Thyroid gland (tissue), 4 donors: Measurements from ENCODE around the gene CHST10. TPM values are rescaled to one million over a fixed set of nuclear protein-coding genes. Genes with fewer than 3 reads are reported as not detected.

Source experiments
- DNase-seq, 2 donors: peaks; one replicate each; pipeline ENCODE4 v3.0.0-alpha.2; 2019
- H3K27ac ChIP-seq, 3 donors: fragments of 200-600 bp; sonication (generic); 1 replicate in 2 of 3; 2 replicates in 1 of 3; pipeline ENCODE4 v1.5.1; 2016 to 2019; ENCODE audit warnings: mild to moderate bottlenecking in 1 of 3, moderate library complexity in 1 of 3
- H3K27me3 ChIP-seq: fragments of 200-600 bp; sonication (generic); one replicate; pipeline ENCODE4 v1.5.1; 2019
- H3K36me3 ChIP-seq, 2 donors: fragments of 200-600 bp; sonication (generic); one replicate each; pipeline ENCODE4 v1.5.1; 2016 to 2019
- H3K4me1 ChIP-seq, 2 donors: fragments of 200-600 bp; sonication (generic); one replicate each; pipeline ENCODE4 v1.5.1; 2017 to 2019
- H3K4me3 ChIP-seq, 3 donors: fragments of 200-600 bp; sonication (generic); replicated peaks in 1 of 3; 1 replicate in 2 of 3; 2 replicates in 1 of 3; pipeline ENCODE4 v1.5.1; 2016; ENCODE audit warnings: mild to moderate bottlenecking in 1 of 3
- H3K9me3 ChIP-seq: fragments of 200-600 bp; sonication (generic); one replicate; pipeline ENCODE4 v1.5.1; 2017
- POLR2A ChIP-seq, 2 donors: fragments of 450-650 bp; IDR thresholded peaks; one replicate each; pipeline ENCODE4 v1.6.1; 2017; ENCODE audit warnings: antibody characterized with exemption in 2 of 2, mild to moderate bottlenecking in 2 of 2, moderate library complexity in 1 of 2
- WGBS, 2 donors: methylation state at CpG; one replicate each; pipeline ENCODE4 v1.1.5; 2017; 5-methylcytosine and 5-hydroxymethylcytosine counted together
- intact Hi-C: fragments of 100-400 bp; cut with DNase I; formaldehyde crosslinking; loops from one replicate; pipeline ENCODE4 v1.15.1; 2023
- total RNA-seq, 4 donors: library from RNA; depleted of rRNA; stranded (reverse); fragments of >200 nt; gene quantifications; one replicate each; pipeline ENCODE4 v1.2.3, GENCODE V29; 2016
- TF ChIP-seq, protein P1 (sequence below), 6 experiments: fragments of 200-600 bp in 3 of 6; fragments of 450-650 bp in 3 of 6; sonication (generic) in 3 of 6; IDR thresholded peaks; one replicate each; pipeline ENCODE4 v1.5.1; 2016 to 2019; ENCODE audit warnings: antibody characterized with exemption in 6 of 6, mild to moderate bottlenecking in 2 of 6, inconsistent platforms in 1 of 6, moderate library complexity in 1 of 6

CHST10 gene
- total RNA-seq, 4 donors from 2014 or later: 12.9 to 18.3 (median 14.5) TPM

DNA sequence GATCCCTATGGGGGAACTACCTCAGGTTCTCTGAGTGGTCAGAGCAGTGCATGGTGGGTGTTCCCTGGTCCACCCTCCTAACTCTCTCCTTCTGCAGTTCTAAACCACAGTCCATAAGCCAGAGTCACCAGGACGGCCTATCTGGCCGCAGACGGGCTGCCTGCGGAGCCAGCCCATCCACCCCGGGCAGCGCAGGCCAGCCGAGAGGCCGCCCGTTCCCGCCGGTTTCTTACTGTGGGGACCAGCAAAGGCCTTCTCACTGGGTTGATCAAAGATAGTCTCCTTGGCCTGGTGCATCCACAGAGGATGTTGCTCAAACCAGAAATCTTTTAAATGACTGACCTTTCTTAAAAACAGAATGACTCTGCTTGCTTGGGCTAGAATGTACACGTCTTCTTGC is 9.6 kb upstream of the CHST10 start:
- 92 to 95% methylated on average over 12 of the region's 12 CpGs for WGBS, 2 donors
- DNase-seq: no peak
- H3K27ac ChIP-seq: no peak overlapping the region
- H3K9me3 ChIP-seq: no peaks in the 10 kb centered on the region
- H3K27me3 ChIP-seq: no peaks in the 10 kb centered on the region
- intact Hi-C loops: no loop called here
- H3K36me3 ChIP-seq: no peaks in the 10 kb centered on the region
- TF ChIP-seq POLR2A (IDR thresholded peaks at IDR 0.05): no peak
- TF ChIP-seq, protein P1, sequence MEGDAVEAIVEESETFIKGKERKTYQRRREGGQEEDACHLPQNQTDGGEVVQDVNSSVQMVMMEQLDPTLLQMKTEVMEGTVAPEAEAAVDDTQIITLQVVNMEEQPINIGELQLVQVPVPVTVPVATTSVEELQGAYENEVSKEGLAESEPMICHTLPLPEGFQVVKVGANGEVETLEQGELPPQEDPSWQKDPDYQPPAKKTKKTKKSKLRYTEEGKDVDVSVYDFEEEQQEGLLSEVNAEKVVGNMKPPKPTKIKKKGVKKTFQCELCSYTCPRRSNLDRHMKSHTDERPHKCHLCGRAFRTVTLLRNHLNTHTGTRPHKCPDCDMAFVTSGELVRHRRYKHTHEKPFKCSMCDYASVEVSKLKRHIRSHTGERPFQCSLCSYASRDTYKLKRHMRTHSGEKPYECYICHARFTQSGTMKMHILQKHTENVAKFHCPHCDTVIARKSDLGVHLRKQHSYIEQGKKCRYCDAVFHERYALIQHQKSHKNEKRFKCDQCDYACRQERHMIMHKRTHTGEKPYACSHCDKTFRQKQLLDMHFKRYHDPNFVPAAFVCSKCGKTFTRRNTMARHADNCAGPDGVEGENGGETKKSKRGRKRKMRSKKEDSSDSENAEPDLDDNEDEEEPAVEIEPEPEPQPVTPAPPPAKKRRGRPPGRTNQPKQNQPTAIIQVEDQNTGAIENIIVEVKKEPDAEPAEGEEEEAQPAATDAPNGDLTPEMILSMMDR (IDR thresholded peaks at IDR 0.05): no peak
- no peaks in the 10 kb centered on the region for H3K4me1 ChIP-seq
- H3K4me3 ChIP-seq: no peak overlapping the region

DNA sequence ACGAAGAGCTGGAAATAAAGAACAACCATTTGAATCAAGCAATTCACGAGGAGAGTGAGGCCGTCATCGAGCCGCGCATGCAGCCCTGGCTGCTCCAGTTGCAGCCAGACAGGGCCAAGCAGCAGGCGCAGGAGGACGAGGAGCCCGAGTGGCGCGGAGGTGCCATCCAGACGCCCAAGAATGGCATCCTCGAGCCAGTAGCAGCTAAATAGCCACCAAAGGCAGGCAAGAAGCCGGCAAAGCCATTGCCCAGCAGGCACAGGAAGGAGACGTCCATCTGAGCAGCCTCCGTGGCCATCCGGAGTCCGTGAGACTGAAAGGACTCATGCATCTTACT is 8.9 kb upstream of the CHST10 start:
- no peaks in the 10 kb centered on the region for H3K27me3 ChIP-seq
- intact Hi-C loops: no loop called here
- DNase-seq: no peak
- no peak overlapping the region for H3K27ac ChIP-seq
- 84 to 90% methylated on average over 18 of the region's 18 CpGs for WGBS, 2 donors
- TF ChIP-seq, protein P1 (IDR thresholded peaks at IDR 0.05): no peak
- TF ChIP-seq POLR2A (IDR thresholded peaks at IDR 0.05): no peak
- H3K4me3 ChIP-seq: no peak overlapping the region
- no peaks in the 10 kb centered on the region for H3K36me3 ChIP-seq
- H3K9me3 ChIP-seq: no peaks in the 10 kb centered on the region
- no peaks in the 10 kb centered on the region for H3K4me1 ChIP-seq

DNA sequence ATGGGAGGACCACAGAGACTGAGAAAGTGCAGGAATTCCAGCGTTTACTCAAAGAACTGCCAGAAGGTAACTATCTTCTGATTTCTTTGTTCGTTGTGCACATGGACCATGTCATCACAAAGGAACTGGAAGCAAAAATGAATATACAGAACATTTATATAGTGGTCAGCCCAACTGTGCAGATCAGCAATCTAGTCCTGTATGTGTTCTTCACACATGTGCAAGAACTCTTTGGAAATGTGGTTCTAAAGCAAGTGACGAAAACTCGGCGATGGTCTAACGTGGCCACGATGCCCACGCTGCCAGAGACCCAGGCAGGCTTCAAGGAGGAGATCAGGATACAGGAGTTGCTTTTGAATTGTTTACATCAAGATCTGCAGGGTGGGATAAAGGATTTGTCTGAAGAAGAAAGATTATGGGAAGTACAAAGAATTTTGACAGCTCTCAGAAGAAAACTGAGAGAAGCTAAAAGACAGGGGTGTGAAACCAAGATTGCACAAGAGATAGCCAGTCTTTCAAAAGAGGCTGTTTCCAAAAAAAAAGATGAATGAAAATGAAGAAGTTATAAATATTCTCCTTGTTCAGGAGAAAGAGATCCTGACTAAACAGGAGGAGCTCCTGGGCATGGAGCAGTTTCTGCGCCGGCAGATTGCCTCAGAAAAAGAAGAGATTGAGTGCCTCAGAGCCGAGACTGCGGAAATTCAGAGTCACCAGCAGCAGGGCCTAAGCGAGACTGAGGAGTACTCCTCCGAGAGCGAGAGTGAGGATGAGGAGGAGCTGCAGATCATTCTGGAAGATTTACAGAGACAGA is 8.3 kb upstream of the CHST10 start:
- 88 to 90% methylated on average over 15 of the region's 15 CpGs for WGBS, 2 donors
- H3K27me3 ChIP-seq: no peaks in the 10 kb centered on the region
- H3K27ac ChIP-seq: no peak overlapping the region
- H3K36me3 ChIP-seq: no peaks in the 10 kb centered on the region
- TF ChIP-seq, protein P1 (IDR thresholded peaks at IDR 0.05): no peak
- TF ChIP-seq POLR2A (IDR thresholded peaks at IDR 0.05): no peak
- no peaks in the 10 kb centered on the region for H3K4me1 ChIP-seq
- DNase-seq: no peak
- intact Hi-C loops: no loop called here
- no peaks in the 10 kb centered on the region for H3K9me3 ChIP-seq
- no peak overlapping the region for H3K4me3 ChIP-seq

DNA sequence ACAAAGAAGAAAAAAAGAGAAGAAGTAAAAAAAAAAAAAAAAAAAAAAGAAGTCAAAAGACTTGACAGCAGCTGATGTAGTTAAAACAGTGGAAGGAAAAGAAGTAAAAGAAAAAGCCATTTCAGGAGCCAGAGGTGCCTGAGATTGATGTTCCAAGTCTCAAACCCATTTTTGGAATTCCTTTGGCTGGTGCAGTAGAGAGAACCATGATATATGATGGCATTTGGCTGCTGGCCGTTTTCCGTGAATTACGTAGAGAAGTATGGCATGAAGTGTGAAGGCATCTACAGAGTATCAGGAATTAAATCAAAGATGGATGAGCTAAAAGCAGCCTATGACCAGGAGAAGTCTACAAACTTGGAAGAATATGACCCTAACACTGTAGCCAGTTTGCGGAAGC is 7.6 kb upstream of the CHST10 start:
- H3K9me3 ChIP-seq: no peaks in the 10 kb centered on the region
- DNase-seq: no peak
- H3K4me1 ChIP-seq: no peaks in the 10 kb centered on the region
- H3K36me3 ChIP-seq: no peaks in the 10 kb centered on the region
- intact Hi-C loops: no loop called here
- 83 to 92% methylated on average over 4 of the region's 4 CpGs for WGBS, 2 donors
- H3K27me3 ChIP-seq: no peaks in the 10 kb centered on the region
- TF ChIP-seq, protein P1 (IDR thresholded peaks at IDR 0.05): no peak
- TF ChIP-seq POLR2A (IDR thresholded peaks at IDR 0.05): no peak
- no peak overlapping the region for H3K4me3 ChIP-seq
- H3K27ac ChIP-seq: no peak overlapping the region

DNA sequence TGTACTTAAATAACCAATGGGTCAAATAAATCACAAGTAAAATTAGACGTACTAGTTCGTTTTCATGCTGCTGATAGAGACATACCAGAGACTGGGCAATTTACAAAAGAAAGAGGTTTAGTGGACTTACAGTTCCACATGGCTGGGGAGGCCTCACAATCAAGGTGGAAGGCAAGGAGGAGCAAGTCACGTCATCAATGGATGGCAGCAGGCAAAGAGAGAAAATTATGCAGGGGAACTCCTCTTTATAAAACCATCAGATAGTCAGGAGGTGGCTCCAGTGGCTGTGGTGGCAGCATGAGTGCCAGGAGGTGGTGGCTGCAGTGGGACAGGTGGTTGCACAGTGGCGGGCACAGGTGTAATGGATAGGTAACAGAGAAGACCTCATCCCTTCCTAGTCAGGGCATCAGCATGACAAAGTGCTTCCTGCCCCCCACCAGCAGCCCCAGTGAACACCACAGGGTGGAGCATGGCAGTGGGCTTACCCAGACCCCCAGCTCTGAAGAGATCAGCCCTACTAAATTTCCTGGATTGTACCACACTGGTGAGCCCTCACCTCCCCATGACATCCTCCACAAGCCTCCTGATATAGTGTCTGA is 6.9 kb upstream of the CHST10 start:
- no peak for DNase-seq
- intact Hi-C loops: no loop called here
- no peaks in the 10 kb centered on the region for H3K36me3 ChIP-seq
- WGBS, 2 donors: 88 to 89% methylated on average over 4 of the region's 4 CpGs
- H3K9me3 ChIP-seq: no peaks in the 10 kb centered on the region
- H3K27me3 ChIP-seq: no peaks in the 10 kb centered on the region
- H3K27ac ChIP-seq: no peak overlapping the region
- TF ChIP-seq, protein P1 (IDR thresholded peaks at IDR 0.05): no peak
- no peak for TF ChIP-seq POLR2A (IDR thresholded peaks at IDR 0.05)
- H3K4me3 ChIP-seq: no peak overlapping the region
- H3K4me1 ChIP-seq: no peaks in the 10 kb centered on the region
